ENCODE measurements around the gene RNASEH2A. TPM values are rescaled to one million over a fixed set of nuclear protein-coding genes. Genes with fewer than 3 reads are reported as not detected.

The RNASEH2A gene
- polyA plus RNA-seq, 1 donor from 2014 or later = 28.2 TPM

DNA sequence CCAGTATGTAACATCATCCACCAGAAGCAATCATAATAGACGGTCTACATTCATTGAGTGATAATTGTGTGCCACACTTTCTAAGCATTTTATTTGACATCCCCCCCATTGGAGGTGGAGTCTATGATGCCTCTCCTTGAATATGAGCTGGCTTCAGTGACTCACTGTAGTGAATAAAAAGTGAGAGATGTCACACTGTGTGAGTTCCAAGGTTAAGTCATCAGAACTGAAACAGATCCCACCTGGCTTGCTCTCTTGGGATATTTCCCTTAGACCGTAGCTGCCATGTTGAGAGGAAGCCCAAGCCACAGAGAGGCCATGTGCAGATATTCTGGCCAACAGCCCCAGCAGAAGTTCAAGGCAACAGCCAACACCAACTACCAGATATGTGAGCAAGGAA, 15.4 kb downstream of the RNASEH2A start:
- H4K20me1 ChIP-seq (ENCODE audit: insufficient read depth) = no peaks in the 10 kb centered on the region
- no peak overlapping the region for H3K9ac ChIP-seq (ENCODE audit: low read length)
- no peak overlapping the region for H3K4me2 ChIP-seq (ENCODE audit: low read length)
- H3K27ac ChIP-seq (ENCODE audit: low read length) = no peak overlapping the region
- no peak overlapping the region for H3K4me3 ChIP-seq (ENCODE audit: low read length)
- TF ChIP-seq POLR2AphosphoS5 (IDR thresholded peaks at IDR 0.05) = no peak
- no peak for TF ChIP-seq EP300 (conservative IDR thresholded peaks at IDR 0.05; ENCODE audit: poor library complexity, severe bottlenecking)
- TF ChIP-seq SMC3 (conservative IDR thresholded peaks at IDR 0.05; ENCODE audit: poor library complexity) = no peak
- TF ChIP-seq EZH2 (IDR thresholded peaks at IDR 0.05; ENCODE audit: borderline replicate concordance, insufficient read depth, low read length, poor library complexity, severe bottlenecking) = no peak
- TF ChIP-seq, protein P1, sequence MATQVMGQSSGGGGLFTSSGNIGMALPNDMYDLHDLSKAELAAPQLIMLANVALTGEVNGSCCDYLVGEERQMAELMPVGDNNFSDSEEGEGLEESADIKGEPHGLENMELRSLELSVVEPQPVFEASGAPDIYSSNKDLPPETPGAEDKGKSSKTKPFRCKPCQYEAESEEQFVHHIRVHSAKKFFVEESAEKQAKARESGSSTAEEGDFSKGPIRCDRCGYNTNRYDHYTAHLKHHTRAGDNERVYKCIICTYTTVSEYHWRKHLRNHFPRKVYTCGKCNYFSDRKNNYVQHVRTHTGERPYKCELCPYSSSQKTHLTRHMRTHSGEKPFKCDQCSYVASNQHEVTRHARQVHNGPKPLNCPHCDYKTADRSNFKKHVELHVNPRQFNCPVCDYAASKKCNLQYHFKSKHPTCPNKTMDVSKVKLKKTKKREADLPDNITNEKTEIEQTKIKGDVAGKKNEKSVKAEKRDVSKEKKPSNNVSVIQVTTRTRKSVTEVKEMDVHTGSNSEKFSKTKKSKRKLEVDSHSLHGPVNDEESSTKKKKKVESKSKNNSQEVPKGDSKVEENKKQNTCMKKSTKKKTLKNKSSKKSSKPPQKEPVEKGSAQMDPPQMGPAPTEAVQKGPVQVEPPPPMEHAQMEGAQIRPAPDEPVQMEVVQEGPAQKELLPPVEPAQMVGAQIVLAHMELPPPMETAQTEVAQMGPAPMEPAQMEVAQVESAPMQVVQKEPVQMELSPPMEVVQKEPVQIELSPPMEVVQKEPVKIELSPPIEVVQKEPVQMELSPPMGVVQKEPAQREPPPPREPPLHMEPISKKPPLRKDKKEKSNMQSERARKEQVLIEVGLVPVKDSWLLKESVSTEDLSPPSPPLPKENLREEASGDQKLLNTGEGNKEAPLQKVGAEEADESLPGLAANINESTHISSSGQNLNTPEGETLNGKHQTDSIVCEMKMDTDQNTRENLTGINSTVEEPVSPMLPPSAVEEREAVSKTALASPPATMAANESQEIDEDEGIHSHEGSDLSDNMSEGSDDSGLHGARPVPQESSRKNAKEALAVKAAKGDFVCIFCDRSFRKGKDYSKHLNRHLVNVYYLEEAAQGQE (IDR thresholded peaks at IDR 0.05; ENCODE audit: borderline replicate concordance) = no peak
- H3F3A ChIP-seq (ENCODE audit: insufficient read depth, low read length, poor library complexity, severe bottlenecking) = no peaks in the 10 kb centered on the region
- no peaks in the 10 kb centered on the region for H3K9me2 ChIP-seq (ENCODE audit: insufficient read depth, low read length)
- H3K27me3 ChIP-seq (ENCODE audit: insufficient read depth, low read depth, low read length) = no peaks in the 10 kb centered on the region
- no peaks in the 10 kb centered on the region for H3K79me2 ChIP-seq (replicated peaks; ENCODE audit: insufficient read depth, low read length)
- H2AFZ ChIP-seq (ENCODE audit: low read depth, low read length) = no peak overlapping the region
- no peaks in the 10 kb centered on the region for H3K36me3 ChIP-seq (ENCODE audit: insufficient read depth, low read length)
- H3K9me3 ChIP-seq (ENCODE audit: low read length) = no peaks in the 10 kb centered on the region

DNA sequence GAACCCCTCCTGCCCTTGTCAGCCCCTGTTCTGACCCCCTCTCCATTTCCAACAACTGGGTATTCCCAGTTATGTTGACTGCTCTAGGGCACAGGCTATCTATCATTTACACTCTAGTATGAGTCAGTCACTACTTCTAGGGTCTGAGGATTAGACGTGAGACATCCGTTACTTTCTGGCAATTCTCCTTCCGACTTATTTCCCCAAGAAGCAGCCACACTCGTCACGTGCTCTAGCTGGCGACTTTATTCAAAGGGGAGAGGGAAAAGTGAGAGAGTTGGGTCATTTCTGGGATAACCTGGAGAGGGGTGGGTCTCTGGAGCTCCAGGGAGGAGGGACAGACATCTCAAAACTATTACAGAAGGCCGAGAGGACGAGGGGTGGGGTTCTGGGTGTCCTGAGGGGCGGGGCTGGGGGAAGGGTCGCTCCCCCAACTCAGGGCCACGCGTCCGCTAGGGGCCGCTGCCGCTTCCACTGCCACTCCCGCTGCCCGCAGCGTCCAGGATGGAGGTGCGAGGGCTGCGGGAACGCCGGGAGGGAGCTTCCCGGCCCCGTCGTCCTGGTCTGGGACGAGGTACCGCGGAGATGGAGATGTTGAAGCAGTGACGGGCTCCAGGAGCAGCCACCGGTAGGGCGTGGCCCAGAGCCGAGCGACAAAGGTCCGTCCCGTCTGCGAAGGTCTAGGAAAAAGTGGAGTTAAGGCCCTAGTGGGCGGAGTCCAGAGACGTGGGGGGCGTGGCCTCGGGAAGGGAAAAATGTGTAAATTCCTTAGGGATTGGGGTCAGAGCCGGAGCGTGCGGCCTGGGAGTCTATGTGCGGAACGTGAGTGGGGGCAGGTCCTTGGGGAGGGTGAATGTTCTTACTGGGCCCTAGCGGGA, 19.1 kb downstream of the RNASEH2A start:
- Histone ChIP-seq H3K9me3 (ENCODE audit: low read length) (no peaks in the 10 kb centered on the region), H3K4me3 (ENCODE audit: low read length) (no peak overlapping the region), H4K20me1 (ENCODE audit: insufficient read depth) (no peaks in the 10 kb centered on the region), H3K9me2 (ENCODE audit: insufficient read depth, low read length) (no peaks in the 10 kb centered on the region), H3K9ac (ENCODE audit: low read length) (no peak overlapping the region), H3F3A (ENCODE audit: insufficient read depth, low read length, poor library complexity, severe bottlenecking) (no peaks in the 10 kb centered on the region), H3K4me2 (ENCODE audit: low read length) (no peak overlapping the region), H3K36me3 (ENCODE audit: insufficient read depth, low read length) (no peaks in the 10 kb centered on the region), H3K27ac (ENCODE audit: low read length) (no peak overlapping the region), H3K27me3 (ENCODE audit: insufficient read depth, low read depth, low read length) (peaks cover 6% of the 10 kb centered on the region), H3K79me2 (replicated peaks; ENCODE audit: insufficient read depth, low read length) (no peaks in the 10 kb centered on the region), H2AFZ (ENCODE audit: low read depth, low read length) (no peak overlapping the region)
- no peak for TF ChIP-seq TAF1 (IDR thresholded peaks at IDR 0.05; ENCODE audit: low read depth)
- no peak for TF ChIP-seq SMC3 (conservative IDR thresholded peaks at IDR 0.05; ENCODE audit: poor library complexity)
- TF ChIP-seq POLR2AphosphoS5 (IDR thresholded peaks at IDR 0.05) = no peak
- TF ChIP-seq, protein P1 (IDR thresholded peaks at IDR 0.05; ENCODE audit: borderline replicate concordance) = no peak
- no peak for TF ChIP-seq RAD21 (conservative IDR thresholded peaks at IDR 0.05)
- no peak for TF ChIP-seq EP300 (conservative IDR thresholded peaks at IDR 0.05; ENCODE audit: poor library complexity, severe bottlenecking)
- no peak for TF ChIP-seq EZH2 (IDR thresholded peaks at IDR 0.05; ENCODE audit: borderline replicate concordance, insufficient read depth, low read length, poor library complexity, severe bottlenecking)
- TF ChIP-seq MXI1 (conservative IDR thresholded peaks at IDR 0.05; ENCODE audit: poor library complexity, severe bottlenecking) = no peak
- TF ChIP-seq, protein P2, sequence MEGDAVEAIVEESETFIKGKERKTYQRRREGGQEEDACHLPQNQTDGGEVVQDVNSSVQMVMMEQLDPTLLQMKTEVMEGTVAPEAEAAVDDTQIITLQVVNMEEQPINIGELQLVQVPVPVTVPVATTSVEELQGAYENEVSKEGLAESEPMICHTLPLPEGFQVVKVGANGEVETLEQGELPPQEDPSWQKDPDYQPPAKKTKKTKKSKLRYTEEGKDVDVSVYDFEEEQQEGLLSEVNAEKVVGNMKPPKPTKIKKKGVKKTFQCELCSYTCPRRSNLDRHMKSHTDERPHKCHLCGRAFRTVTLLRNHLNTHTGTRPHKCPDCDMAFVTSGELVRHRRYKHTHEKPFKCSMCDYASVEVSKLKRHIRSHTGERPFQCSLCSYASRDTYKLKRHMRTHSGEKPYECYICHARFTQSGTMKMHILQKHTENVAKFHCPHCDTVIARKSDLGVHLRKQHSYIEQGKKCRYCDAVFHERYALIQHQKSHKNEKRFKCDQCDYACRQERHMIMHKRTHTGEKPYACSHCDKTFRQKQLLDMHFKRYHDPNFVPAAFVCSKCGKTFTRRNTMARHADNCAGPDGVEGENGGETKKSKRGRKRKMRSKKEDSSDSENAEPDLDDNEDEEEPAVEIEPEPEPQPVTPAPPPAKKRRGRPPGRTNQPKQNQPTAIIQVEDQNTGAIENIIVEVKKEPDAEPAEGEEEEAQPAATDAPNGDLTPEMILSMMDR (IDR thresholded peaks at IDR 0.05; ENCODE audit: poor library complexity, severe bottlenecking) = no peak

Measured in neural cell (in vitro differentiated cells).